Stimulated activated CD8-positive, alpha-beta memory T cell treated with anti-CD3 and anti-CD28 coated beads, Interleukin-15, amount 100 ng/mL, for 4 hours (primary cell): ENCODE measurements around the gene RBM33.

Source experiments
- DNase-seq, 2 donors: peaks; one replicate each; pipeline ENCODE4 v3.0.0-alpha.2; 2020; ENCODE audit warnings: low read depth in 2 of 2

Gene RBM33

DNA sequence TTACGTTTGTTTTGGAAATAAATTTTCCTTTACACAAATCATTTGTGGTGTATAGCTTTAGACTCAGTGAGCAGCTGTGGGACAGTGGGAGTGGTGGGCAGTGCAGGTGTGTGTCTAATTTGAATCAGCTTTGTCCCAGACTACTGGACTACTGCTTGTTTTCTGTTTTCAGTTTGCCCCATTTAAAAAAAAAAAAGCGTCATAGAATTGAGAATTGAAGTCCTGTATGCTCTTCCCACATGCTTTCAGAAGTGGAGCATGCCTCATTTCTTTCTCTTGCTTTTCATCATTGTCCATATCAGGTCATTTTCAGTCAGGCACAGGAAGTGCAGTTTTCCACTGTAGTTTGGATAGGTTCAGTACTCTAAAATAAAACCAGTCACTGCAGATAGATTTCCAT is 101.7 kb downstream of the RBM33 start:
- DNase-seq = no peak

DNA sequence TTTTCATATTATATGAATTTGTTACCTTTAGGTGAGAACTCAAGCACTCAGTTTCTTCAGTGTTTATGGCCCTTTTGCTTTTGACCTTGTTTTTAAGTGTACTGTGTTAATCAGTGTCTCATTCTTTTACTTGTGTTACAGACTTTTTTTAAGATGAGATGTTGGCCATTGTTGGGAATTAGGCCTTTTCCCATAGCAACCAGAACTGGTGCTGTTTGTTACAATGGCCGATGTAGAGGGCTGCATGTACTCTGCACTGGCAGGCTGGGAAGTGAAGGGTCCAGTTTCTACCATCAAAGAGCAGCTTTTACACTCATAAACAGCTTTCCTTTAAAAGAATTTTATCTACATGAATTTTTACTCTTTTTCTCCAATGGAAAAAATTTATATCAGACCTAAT is 102.7 kb downstream of the RBM33 start:
- DNase-seq = no peak

DNA sequence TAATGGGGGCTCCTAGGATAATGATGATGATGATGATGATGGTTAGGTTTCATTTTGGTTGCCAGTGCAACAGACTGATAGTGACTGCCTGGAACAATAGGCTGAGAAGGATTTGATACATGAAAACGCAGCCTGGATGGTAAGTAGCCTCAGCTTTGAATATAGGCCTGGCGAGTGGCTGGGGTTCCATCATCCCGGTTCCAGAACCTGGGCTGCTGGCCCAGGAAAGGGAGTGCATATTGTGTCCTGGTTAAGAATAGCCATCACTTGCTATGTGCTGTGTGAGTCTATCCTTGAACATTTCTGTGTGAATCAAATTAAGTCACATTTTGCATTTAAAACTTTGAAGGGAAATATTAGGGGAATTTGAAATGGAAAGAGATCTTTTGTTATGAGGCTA is 105.1 kb downstream of the RBM33 start:
- no peak for DNase-seq

GRCh38 chr7:155750255-155751125 is 106.0 kb downstream of the RBM33 start:
- no peak for DNase-seq

DNA sequence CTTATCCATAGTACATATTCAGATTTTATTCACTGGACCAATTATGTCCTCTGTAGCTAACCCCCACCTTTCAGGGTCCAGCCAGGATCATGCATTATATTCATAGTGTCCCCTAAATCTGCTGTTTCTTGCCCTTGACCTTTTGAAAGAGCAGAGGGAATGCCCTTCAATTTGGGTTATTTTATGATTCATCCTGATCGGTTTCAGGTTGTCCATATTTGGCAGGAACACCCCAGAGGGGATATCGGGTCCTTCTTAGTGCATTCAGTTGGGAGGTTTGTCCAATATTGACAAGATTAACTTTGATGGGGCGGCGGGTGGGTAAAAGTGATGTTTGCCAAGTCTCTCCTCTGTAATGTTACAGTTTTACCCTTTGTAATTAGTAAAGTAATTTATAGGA is 106.9 kb downstream of the RBM33 start:
- DNase-seq = no peak

- DNase-seq = no peak
Measured at GRCh38 chr7:155752756-155753445, 108.4 kb downstream of the RBM33 start.

DNA sequence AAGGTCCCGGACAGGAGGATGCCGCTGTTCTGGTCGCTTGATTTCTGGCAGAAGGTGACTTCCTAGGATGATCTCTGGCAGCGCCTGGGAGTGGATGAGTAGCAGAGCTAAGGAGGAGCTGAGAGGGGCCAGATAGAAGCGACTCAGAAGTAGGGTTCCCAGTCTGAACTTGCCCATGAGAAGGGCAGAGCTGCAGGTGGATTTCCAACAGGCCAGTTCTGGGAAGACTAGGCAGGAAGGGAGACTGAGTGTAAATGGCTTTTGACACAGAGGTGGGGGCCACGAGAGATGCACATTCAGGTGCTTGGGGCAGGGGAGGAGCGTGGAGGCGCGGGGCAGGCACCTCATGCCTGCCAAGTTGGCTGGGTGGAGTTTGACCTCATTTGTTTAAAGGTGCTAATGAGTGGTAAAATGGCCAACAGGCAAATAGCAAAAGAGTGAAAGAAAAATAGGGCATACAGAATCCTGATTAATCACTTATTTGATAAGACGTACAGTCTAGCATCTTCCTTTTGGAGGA is 109.0 kb downstream of the RBM33 start:
- DNase-seq = no peak

GRCh38 chr7:155754165-155754564 is 109.7 kb downstream of the RBM33 start:
- DNase-seq = no peak

DNA sequence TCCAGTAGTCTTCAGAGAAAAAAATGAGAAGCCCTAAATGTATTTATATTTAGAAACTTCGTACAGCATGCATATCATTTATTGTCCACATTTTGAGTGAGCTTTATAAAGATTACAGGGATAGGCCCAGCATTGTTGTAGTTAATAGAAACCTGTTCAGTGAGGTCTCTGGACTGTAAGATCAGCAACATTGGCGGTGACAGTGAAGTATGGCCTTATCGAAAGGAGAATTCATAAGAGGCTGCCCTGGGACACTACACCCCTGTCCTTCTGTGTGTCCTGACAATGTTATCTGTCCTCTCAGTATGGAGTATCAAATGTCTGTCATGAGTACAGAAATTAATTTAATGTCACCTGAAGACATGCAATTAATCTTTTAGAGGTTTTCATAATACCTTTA is 110.6 kb downstream of the RBM33 start:
- DNase-seq = no peak

DNA sequence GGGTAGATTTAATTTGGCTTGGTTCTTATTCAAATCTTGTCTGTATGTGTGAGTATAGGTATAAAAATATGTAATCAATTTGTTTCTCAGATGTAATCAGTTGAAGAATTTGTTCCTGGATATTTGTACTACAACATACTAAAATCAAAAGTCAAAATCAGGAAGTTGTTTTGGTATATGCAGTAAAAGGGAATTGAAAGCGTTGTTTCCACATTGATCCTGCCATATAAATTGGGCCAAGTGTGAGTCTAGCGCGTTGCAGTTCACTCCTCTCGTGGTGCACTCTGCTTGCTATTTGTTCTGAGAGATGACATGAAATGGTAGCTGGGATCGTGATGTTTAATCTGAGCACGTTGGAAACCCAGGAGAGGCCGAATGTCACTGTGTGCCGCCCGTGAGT is 111.9 kb downstream of the RBM33 start:
- no peak for DNase-seq

DNA sequence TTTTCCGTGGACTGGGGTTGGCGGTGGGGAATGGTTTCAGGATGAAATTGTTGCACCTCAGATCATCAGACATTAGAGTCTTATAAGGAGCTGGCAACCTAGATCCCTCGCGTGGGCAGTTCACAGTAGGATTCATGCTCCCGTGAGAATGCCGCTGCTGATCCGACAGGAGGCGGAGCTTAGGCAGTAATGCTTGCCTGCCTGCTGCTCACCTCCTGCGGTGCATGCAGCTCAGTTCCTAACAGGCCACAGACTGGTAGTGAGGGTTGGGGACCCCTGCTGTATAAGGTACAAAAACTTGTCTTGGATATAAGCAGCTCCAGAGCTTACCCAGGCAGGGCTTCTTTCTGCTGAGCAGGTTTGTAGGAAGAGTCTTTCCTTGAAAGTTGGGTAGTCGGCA is 113.9 kb downstream of the RBM33 start:
- DNase-seq = no peak

GRCh38 chr7:155759740-155760430 is 115.4 kb downstream of the RBM33 start:
- no peak for DNase-seq

DNA sequence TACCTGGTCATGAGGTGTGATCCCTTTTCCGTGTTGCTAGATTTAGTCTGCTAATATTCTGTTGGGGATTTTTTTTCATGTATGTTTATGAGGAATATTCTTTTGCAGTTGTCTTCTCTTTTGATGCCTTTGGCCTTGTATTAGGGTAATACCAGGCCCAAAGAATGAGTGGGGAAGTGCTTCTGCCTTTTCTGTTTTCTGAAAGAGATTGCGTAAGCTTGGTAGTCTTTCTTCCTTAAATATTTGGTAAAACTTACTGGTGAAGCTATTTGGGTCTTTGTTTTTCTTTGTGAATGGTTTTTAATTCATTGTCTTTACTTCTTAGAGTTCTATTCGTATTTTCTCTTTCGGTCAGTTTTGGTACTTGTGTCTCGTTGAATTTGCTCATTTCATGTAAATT is 116.7 kb downstream of the RBM33 start:
- no peak for DNase-seq

DNA sequence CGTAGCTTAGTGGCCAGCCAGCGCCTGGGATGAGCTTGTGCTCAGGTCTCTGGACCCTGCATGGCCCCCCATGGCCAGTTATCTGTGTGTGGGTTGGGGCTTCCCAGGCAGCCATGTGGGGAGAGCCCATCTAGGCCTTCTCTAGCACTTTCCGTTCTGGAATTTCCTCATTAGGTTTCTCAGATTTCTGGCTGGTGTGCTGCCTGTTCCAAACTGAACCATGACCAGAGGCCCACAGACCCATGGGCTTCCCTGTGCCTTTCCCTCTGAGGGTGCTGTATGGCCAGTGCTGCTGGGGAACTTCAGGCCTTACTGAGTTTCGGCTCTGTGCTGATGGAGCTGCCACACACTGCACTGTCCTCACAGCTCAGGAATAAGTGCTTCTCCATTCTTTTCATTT is 117.6 kb downstream of the RBM33 start:
- no peak for DNase-seq

DNA sequence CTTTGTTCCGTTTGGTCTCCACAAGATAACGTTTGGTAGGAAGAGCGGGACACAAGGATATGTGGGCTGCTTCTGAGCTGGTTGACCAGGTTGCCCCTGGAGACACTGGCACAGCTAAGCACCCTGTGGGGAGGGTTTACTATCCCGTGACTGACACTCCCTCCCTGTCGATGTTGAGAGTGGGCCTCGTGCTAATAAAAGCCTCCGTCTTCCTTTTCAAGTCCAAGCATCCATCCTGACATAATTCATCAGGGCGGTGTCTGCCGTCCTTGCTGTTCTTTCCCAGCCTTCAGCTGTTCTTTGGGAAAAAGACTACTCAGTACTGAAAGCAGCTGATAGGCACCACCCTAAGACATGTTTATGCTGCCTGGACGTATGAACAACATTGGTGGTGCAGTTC is 118.2 kb downstream of the RBM33 start:
- no peak for DNase-seq

DNA sequence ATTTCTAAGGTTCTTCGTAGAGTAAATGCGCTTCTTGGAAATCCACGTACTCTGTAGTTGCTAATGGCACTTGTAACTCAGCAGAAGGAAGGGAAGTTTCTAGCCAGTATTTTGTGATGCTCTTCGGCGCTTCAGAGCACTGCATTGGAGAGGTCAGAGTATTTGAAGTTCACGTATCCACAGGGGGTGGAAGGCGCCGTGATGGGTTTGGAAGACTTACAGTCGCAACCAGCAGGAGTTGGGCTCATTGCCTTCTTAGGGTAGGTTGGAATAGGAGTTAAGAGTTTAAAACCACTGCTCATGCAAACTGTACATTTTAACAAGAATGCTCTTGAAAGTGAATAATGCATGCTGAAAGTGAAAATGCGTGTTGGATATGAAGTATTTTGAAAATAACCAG is 118.7 kb downstream of the RBM33 start:
- no peak for DNase-seq

DNA sequence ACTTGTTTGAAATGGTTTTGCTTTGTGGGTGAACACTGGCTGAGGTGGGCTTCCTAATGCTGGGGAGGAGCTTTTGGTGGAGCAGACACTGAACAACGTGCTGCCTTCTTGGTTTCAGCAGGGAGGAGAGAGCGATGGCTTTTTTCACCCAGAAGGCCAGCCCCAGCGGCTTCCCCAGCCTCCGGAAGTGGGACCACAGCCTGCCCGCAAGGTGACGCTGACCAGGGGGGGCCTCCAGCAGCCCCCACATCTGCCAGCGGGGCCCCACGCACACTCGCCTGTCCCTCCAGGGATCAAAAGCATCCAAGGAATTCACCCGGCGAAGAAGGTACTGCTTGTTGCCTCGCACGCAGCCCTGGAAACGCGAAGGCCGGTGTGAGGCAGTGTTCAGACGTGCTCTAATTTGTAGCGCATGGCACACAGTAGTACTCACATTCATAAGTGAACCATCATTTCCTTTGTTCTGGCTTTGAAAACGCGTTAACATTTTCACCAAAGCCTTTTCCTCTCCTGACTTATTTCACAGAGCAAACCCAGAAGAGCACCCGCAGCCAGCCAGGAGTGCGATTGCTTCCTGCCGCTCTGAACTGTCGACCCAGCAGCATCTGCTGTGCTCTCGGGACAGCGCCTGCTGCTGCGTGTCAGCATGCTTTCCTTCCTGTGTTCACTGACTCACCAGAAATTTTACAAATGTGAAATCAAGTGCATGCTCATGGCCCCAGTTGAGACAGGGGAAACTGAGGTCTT is 119.4 kb downstream of the RBM33 start:
- DNase-seq = peak in 1 of 2 donors; percentile 12

DNA sequence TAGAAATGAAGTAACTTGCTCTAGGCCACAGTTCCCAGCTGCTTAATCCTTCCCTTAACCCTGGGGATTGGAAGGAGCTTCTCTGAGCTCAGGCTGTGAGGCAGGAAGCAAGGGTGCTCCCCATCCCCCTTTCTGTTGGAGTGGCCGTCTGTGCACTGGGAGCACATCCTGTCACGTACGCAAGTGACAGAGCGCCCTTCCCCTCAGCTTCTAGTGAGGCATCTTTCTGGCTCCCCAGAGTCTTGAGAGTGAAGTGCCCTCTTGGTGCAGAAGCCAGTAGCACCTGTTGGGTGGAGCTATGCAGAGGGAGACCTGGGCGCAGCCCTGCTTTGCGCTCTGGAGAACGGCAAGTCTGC is 120.0 kb downstream of the RBM33 start:
- DNase-seq = no peak

GRCh38 chr7:155765458-155765857 is 121.0 kb downstream of the RBM33 start:
- DNase-seq = no peak

DNA sequence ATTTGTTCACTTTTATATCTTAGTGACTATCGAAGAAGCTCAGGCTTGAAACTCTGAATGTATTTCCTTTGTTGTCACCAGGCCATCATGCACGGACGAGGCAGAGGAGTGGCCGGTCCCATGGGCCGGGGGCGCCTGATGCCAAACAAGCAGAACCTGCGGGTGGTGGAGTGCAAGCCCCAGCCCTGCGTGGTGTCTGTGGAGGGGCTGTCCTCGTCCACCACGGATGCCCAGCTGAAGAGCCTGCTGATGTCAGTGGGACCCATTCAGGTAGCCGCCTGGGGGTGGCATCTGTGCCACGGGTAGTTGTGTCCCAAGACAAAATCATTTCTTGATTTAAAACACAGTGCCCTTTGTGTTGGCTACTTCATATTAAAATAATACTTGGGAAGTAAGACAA is 121.9 kb downstream of the RBM33 start:
- no peak for DNase-seq

GRCh38 chr7:155766966-155767916 is 122.8 kb downstream of the RBM33 start:
- DNase-seq = no peak
